Measurements from ENCODE around the gene AGPAT3.

AGPAT3 gene

DNA sequence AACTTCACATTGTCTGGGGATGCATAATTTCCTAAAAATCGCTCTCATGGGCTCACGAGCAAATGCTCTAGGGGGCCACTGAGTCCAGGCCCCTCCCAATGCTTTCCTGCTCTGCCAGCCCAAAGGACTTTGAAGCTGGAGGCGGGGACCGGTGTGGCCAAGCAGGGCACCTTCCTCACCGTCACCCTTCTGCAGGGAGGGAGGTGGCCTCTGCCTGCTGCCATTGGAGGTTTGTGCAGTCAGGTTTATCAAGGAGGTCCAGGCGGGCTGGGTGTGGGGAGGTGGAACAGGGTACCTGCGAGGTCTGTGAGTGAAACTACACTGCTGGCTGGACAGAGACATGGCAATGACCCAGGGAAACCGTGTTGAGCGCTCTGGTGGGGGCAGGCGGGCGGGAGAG, 89.0 kb downstream of the AGPAT3 start:
- DNase-seq (ENCODE audit: low read depth, low spot score) = no peak

DNA sequence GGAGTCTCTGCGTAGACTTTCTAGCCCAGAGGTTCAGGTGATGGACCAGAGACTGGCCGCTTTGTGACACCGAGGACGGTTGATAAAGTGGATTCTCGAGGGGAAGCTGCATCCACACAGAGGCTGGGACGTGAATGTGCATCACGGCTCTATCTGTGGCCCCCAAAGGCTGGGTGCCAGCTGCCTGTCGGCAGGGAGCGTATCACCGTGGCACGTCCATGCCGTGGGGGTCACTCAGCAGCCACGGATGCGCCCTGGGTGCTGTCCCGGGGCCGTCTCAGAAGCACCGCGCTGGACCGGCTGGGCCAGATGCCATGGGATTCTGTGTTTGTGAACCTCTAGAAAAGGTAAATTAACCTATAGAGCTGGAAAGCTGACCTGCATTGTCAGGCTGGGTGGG, 89.9 kb downstream of the AGPAT3 start:
- DNase-seq (ENCODE audit: low read depth, low spot score) = no peak

DNA sequence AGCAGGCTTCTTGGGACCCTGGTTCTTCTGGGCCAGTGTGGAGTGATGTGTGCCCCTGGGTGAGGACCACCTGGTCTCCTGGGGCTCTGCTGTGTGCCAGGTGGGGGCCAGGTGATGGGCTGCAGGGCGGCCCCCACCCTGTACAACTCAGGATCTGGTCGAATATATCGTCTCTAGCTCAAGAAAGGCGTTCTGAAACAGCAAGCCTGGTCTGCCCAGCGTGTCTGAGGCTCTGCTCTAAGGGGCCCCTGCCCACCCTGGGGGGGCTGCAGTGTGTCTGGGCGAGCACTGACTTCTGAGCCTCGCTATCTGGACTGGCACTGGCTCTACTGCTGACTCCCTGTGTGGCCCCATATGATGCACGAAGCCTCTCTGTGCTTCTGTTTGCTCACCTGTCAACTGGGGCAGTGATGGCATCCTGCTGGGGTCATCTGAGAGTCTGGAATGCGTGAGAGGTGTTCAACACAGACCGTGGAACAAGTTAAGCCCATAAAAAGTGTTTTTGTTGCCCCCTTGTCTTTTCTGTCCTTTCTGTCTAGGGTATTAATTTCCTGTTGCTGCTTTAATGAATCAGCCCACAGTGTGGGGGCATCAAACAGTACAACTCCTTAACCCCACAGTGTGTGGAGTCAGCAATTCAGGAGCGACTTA, 91.1 kb downstream of the AGPAT3 start:
- no peak for DNase-seq (ENCODE audit: low read depth, low spot score)

DNA sequence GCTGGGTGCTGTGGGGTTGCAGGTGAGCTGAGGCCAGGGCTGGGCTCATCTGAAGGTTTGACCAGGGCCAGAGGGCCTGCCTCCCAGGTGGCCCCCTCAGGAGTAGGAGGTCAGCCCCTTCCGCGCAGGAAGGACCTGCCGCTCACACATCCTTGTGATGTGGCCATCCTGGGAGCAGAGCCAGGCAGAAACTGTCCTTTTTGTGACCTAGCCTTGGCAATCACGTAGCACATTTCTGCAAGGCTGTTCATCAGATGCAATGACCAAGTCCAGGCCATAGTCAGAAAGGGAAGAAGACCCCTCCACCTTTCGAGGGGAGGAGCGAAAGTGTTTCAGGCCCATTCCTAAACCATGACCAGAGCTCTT, 91.6 kb downstream of the AGPAT3 start:
- no peak for DNase-seq (ENCODE audit: low read depth, low spot score)

DNA sequence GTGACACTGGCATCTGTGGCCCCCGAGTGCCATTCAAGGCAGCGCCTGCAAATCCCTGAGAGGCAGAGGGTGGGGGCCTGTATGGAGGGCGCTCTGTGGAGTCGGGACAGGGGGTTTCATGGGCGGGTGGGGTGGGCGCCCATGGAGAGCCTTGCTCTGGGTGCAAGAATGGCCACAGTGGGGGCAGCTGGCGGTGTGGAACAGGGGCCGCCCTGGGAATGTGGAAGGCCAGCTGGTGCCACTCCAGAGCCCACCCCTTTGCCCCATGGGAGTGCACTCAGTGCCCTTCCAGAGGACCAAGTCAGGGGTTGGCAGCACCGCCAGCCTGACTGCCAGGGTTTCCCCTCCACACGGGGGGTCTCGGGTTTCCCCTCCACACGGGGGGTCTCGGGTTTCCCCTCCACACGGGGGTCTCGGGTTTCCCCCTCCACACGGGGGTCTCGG, 92.1 kb downstream of the AGPAT3 start:
- DNase-seq (ENCODE audit: low read depth, low spot score) = no peak

DNA sequence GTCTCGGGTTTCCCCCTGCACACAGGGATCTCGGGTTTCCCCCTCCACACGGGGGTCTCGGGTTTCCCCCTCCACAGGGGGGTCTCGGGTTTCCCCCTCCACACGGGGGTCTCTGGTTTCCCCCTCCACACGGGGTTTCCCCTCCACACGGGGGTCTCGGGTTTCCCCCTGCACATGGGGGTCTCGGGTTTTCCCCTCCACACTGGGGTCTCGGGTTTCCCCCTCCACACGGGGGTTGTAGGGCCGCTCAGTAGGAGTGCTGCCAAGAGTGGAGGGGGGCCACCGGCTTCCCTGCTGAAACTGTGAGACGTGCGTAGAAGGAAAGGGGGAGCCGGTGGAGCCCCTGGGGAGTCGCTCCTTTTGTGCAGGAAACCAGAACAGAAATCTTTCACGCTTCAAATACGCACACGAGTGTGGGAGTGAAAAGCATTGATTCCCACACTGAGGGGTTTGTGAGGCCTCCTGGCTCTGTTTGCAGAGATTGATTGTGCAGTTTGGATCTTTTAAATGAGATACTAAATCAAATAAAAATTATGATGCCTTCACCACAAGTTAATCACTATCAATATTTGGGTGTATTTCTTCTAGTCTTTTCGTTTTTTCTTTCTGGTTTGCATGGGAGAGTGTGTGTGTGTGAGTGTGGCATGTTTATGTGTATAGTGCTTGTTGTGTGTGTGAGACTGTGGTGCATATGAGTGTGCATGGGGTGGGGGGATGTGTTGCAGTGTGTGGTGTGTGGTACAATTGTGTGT, 92.8 kb downstream of the AGPAT3 start:
- no peak for DNase-seq (ENCODE audit: low read depth, low spot score)

DNA sequence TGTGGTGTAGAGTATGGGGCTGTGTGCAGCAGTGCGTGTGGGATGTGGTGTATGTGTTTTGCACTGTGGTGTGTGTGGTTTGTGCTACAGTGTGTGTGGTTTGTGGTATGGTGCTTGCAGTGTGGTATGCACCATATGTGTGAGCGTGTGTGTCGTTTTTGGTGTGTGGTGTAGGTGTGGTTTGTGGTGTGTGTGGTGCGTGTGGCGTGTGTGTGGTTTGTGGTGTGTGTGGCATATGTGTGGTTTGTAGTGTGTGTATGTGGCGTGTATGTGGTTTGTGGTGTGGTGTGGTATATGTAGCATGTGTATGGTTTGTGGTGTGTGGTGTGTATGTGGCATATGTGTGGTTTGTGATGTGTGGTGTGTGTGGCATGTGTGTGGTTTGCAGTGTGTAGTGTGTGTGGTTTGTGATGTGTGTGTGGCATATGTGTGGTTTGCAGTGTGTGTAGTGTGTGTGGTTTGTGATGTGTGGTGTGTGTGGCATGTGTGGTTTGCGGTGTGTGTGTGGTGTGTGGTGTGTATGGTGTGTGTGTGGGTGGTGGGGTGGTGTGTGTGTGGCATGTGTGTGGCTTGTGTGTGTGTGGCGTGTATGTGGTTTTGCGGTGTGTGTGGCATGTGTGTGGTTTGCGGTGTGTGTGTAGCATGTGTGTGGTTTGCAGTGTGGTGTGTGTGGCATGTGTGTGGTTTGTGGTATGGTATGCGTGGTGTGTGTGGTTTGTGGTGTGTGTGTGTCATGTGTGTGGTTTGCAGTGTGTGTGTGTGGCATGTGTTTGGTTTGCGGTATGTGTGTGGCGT, 93.5 kb downstream of the AGPAT3 start:
- no peak for DNase-seq (ENCODE audit: low read depth, low spot score)

DNA sequence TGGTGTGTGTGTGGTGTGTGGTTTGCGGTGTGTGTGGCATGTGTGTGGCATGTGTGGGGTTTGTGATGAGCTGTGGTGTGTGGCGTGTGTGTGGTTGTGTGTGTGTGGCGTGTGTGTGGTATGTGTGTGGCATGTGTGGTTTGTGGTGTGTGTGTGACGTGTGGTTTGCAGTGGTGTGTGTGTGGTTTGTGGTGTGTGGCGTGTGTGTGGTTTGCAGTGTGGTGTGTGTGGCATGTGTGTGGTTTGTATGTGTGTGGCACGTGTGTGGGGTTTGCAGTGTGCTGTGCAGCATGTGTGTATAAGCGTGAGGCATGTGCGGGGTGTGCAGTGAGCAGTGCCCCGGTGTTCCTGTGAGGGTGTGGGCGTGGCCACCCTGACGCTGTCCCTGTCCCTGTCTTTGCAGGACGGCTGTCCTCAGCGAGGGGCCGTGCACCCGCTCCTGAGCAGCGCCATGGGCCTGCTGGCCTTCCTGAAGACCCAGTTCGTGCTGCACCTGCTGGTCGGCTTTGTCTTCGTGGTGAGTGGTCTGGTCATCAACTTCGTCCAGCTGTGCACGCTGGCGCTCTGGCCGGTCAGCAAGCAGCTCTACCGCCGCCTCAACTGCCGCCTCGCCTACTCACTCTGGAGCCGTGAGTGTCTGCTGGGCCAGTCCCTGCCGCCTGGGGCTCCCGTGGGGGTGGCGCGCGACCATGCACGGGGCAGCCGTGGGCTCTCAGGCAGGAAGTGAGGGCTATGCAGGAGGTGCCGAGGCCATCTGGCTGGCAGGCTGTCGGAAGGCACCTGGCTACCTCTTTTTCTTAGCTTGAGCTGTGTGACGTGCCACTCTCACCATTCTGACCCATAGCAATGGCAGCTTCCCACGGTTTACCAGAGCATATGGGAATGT, 94.5 kb downstream of the AGPAT3 start:
- DNase-seq (ENCODE audit: low read depth, low spot score) = no peak

DNA sequence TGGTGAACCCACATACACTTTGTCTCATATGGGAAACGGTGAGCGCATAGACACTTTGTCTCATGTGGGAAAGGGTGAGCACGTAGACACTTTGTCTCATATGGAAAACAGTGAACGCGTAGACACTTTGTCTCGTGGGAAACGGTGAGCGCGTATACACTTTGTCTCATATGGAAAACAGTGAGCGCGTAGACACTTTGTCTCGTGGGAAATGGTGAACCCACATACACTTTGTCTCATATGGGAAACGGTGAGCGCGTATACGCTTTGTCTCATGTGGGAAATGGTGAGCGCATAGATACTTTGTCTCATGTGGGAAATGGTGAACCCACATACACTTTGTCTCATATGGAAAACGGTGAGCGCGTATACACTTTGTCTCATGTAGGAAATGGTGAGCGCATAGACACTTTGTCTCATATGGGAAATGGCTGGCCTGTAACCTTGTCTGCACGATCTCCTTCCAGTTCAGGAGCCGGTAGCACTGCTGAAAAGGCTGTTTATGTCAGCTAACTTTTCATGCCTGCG, 96.4 kb downstream of the AGPAT3 start:
- no peak for DNase-seq (ENCODE audit: low read depth, low spot score)

DNA sequence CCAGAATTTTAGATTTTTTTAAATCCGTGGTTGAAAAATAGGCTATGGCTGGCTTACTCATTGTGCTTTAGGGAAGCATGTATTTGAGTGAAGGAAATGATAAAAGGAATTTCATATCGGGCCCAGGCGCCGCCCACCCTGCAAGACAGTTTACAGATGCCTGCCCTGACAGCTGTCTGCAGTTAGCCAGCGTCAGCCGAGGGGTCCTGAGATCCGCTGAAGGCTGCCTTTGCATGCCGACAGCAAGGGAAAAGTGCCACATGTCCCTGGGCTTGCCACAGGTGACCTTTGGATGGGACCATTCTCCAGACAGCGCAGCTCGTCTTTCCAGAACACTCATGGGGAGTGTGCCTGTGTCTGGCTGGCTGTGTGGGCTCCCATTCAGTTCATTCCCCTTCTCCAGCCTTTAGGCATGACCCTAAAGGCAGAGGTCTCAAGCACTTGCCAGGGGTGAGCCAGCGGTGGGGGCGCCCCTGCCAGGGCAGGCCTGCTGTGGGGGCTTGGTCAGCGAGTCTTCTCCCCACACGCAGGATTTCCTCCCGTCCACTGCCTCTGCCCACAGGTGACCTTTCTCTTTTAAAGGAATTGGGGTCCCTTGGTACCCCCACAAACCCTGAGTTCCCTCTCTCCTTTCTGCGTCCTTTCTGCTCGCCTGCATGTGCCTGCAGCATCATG, 101.0 kb downstream of the AGPAT3 start:
- DNase-seq (ENCODE audit: low read depth, low spot score) = no peak

DNA sequence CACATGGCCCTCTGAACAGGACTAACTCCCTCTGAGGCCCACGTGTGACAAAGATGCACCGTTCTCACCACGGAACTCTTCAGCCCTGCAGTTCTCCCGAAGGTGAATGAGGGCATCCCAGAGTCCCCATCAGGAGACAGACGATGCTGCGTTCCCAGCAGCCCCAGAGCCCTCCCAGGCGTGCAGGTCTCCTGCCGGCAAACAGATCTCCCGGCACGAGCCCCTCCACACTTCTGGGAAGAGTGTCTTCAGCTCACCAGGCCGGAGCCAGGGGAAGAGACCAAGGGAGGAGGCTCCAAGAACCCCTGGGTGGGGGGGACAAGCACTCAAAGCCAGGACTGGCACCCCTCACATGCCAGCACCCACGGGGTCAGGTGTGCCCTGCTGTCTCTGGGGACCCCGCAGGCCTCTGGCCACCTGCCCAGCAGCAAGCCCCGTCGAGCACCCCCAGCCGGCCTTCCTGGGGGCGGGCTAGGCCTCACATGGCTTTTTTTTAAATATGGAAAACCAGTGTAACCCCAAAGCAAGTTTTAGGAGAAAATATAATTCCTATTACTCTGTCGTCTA, 102.0 kb downstream of the AGPAT3 start:
- no peak for DNase-seq (ENCODE audit: low read depth, low spot score)

DNA sequence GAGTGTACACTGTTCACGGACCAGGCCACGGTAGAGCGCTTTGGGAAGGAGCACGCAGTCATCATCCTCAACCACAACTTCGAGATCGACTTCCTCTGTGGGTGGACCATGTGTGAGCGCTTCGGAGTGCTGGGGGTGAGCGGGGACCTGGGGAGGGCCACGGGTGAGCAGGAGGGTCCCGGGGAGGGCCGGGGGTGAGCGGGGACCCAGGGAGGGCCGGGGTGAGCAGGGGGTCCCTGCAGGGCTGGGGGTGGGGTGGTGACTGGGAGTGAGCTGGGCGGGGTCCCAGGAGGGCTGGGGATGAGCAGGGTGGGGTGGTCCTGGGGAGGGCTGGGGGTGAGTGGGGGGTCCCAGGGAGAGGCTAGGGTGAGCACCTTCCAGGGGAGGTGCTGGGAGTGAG, 103.0 kb downstream of the AGPAT3 start:
- DNase-seq (ENCODE audit: low read depth, low spot score) = no peak

DNA sequence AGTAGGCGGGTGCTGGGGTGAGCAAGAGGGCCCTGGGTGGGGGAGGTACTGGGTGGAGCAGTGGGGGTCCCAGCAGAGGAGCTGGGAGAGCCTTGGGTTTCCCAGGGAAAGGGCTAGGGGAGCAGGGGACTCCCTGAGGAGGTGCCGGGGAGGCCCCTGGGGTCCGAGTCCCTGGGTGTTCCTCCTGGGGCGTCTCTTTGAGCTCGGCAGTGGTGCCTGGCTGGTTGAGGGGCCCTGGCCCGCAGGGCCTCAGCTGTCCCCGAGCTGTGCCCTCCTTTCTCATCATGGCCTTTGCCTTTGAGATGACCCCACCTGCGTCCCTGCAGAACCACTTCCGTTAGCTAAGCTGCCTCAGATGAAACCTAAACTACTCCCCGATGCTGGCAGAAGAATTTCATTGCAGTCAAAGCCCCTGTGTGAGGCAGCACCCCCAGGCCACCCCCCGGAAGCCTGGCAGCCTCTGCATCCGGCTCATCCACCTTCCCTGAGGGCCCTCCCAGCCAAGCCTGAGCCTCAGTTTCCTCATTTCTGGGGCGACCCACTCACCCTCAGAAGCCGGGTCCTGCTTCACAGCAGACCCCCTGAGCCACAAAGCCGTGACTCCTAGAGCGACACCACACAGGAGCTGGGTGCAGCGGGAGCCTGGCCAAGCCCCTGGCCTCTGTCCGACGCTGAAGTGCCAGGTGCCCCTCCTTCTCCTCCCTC, 103.5 kb downstream of the AGPAT3 start:
- no peak for DNase-seq (ENCODE audit: low read depth, low spot score)

DNA sequence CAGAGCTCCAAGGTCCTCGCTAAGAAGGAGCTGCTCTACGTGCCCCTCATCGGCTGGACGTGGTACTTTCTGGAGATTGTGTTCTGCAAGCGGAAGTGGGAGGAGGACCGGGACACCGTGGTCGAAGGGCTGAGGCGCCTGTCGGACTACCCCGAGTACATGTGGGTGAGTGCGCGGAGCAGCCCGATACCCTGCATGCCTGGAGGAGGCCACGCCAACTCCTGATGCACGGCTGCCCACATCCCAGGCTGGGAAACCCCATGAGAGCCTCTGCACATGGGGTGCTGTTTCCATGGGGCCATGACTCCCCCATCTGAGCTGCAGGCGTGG, 104.1 kb downstream of the AGPAT3 start:
- no peak for DNase-seq (ENCODE audit: low read depth, low spot score)

DNA sequence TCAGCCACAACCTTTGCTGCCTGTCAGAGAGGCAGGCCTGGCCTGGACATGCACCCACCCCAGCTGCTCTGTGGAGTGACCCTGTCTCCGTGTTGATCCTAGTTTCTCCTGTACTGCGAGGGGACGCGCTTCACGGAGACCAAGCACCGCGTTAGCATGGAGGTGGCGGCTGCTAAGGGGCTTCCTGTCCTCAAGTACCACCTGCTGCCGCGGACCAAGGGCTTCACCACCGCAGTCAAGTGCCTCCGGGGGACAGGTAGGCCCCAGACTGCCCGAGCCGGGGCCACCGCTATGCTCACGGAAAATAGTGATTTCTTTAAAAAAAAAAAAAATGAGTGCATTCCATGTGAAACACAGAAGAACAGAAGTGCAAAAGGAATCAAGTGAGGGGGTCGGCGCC, 105.5 kb downstream of the AGPAT3 start:
- DNase-seq (ENCODE audit: low read depth, low spot score) = no peak

DNA sequence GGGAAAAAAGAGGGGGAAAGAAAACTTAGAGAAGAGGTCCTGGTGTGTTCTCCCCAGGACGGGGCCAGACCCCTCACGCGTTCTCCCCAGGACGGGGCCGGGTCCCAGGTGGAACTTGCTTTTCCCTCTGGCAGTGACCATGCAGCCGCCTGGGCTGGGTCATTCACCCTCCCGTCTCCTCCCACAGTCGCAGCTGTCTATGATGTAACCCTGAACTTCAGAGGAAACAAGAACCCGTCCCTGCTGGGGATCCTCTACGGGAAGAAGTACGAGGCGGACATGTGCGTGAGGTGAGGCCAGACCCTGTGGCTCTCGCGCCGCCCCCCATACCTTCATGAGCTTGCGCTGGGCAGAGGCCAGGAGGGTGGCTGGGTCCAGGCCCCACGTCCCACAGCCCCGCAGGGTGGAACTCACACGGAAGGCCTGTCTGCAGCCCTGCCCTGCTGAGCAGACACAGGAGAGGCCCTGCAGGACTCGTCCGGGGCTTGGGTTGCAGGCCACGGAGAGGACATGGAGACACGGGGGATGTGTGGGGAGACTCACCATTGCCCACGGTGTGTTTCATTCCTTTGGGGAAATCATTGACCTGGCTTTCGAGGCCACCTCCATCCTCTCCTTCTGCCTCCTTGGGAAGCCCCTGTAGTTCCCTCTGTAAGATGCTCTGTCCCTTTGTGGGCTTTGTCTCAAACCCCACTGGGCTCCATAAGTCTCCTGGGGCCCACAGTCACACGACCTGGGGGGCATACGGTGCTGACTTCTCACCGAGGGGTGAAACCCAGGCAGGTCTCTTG, 106.4 kb downstream of the AGPAT3 start:
- DNase-seq (ENCODE audit: low read depth, low spot score) = no peak

DNA sequence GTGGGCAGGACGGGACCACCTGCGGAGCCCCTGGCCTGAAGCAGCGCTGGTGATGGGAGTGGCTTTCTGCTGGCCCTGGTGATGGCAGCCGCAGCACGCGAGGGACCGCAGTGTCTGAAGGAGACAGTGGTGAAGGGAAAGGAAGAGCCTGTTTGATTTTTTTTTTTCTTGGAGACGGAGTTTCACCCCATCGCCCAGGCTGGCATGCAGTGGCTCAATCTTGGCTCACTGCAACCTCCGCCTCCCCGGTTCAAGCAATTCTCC, 106.9 kb downstream of the AGPAT3 start:
- DNase-seq (ENCODE audit: low read depth, low spot score) = no peak

DNA sequence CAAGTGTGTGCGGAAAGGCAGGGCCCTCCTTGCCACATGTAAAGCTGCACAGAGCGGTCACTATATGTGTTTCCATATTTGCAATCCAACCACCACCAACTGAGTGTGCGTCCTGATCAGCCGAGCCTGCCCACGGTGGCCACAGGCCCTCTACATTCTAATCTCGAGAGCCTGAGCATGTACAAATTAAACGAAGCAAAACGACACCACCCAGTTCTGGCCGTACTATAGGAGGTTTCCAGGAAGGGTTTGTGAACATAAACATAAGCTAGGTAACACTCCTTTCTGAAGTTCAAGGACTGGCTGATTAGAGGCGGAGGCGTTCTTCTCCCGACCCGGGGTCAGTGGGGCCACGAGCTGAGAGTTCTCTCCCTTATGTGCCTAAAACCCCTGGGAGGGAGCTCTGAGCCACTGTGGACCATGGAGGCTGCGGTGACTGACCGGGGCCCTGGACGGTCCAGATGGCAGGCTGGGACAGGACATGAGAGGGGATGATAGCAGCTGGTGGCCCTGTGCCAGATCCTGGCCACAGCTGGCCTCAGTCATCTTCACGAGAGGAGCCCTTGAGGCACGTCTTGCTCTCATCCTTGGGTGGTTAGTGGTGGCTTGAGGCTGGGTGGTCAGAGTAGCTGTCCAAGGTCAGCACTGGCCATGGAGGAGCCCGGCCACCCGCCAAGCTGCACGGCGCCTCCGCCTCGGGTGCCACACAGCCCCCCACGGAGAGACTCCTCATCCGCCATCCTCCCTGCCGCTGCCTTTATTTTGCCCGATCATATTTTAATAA, 108.0 kb downstream of the AGPAT3 start:
- DNase-seq (ENCODE audit: low read depth, low spot score) = no peak

DNA sequence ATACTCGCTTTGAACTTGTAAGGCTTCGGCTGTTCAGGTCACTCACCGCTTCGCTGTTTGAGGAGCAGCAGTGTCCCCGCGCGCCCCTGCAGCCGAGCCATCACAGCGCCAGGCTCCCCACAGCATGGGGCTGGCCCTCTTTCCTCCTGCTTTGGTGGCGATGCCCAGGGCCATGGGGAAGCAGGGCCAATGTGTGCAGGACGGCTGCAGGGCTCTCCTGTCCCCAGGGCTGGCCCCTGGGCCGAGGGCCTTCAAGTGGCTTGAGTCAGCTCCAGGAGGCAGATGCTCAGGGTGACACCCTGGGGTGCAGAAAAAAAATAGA, 108.6 kb downstream of the AGPAT3 start:
- no peak for DNase-seq (ENCODE audit: low read depth, low spot score)

Data from iPS DF 19.7 (cell line).